ENCODE data around the gene ING3.
"Not testable (repeated sequence)": the region's sequence is repeated elsewhere in the genome, so short reads cannot be mapped to it uniquely, and the experiment has no call there.

The ING3 gene

DNA sequence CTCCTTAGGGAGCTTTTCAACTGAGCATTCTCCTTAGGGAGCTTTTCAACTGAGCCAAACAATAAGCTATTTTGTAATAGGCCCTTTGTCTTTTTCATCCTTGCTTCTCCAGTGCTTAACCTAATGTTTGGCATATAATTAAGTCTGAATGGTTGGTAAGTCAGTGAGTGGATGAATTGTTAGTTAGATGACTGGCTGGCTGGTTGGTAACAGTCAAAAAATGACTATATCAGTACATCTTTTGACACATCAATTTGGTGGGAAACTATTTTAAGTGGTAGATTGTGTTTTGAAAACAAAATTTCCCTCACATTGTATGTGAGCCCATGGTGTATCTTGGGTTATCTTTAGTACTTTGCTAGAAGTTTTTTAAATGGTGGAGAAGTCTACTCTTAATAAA is 16.4 kb downstream of the ING3 start:
- Histone ChIP-seq H3K9ac (ENCODE audit: insufficient read length, low read depth) (no peak overlapping the region), H3K4me3 (ENCODE audit: insufficient read length, low read depth) (no peak overlapping the region), H3K4me1 (ENCODE audit: insufficient read depth, insufficient read length) (no peaks in the 10 kb centered on the region), H3K27me3 (ENCODE audit: insufficient read depth, insufficient read length) (no peaks in the 10 kb centered on the region), H3K36me3 (ENCODE audit: insufficient read depth, insufficient read length, low read length) (peaks cover 44% of the 10 kb centered on the region), H3K9me3 (ENCODE audit: insufficient read depth, low read length) (no peaks in the 10 kb centered on the region)
- DNase-seq (ENCODE audit: low read depth, low spot score), result no peak
- TF ChIP-seq ZNF274 (IDR thresholded peaks at IDR 0.05; ENCODE audit: low read depth, low read length) (no peak), SUZ12 (IDR thresholded peaks at IDR 0.05; ENCODE audit: extremely low read depth, insufficient read depth, insufficient read length) (no peak), YY1 (IDR thresholded peaks at IDR 0.05; ENCODE audit: insufficient read depth, insufficient read length) (no peak)

DNA sequence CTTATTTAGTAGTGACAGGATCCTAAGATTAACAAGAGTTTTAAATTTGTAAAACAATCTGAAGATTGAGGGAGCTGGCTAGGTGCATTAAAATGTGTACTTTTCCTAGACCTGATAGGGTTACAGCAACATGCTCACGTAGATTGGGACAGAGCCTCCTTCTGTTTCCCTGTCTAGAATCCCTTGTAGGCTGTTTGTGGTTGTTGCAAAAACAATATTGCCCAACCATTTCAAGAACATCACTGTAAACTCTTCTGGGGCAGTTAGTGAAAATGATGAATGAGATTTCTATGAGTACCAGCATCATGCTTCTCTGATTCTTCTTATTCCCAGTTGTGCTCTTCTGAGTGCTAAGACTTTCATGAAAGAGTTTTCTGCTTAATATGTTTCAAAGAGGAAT is 23.3 kb downstream of the ING3 start:
- Histone ChIP-seq H3K4me3 (ENCODE audit: insufficient read length, low read depth) (no peak overlapping the region), H3K9ac (ENCODE audit: insufficient read length, low read depth) (no peak overlapping the region), H3K9me3 (ENCODE audit: insufficient read depth, low read length) (no peaks in the 10 kb centered on the region), H3K27me3 (ENCODE audit: insufficient read depth, insufficient read length) (no peaks in the 10 kb centered on the region), H3K4me1 (ENCODE audit: insufficient read depth, insufficient read length) (no peaks in the 10 kb centered on the region), H3K36me3 (ENCODE audit: insufficient read depth, insufficient read length, low read length) (peaks cover 37% of the 10 kb centered on the region)
- no peak for TF ChIP-seq SUZ12 (IDR thresholded peaks at IDR 0.05; ENCODE audit: extremely low read depth, insufficient read depth, insufficient read length)
- TF ChIP-seq ZNF274 (IDR thresholded peaks at IDR 0.05; ENCODE audit: low read depth, low read length), result no peak
- TF ChIP-seq YY1 (IDR thresholded peaks at IDR 0.05; ENCODE audit: insufficient read depth, insufficient read length), result no peak
- DNase-seq (ENCODE audit: low read depth, low spot score), result no peak

DNA sequence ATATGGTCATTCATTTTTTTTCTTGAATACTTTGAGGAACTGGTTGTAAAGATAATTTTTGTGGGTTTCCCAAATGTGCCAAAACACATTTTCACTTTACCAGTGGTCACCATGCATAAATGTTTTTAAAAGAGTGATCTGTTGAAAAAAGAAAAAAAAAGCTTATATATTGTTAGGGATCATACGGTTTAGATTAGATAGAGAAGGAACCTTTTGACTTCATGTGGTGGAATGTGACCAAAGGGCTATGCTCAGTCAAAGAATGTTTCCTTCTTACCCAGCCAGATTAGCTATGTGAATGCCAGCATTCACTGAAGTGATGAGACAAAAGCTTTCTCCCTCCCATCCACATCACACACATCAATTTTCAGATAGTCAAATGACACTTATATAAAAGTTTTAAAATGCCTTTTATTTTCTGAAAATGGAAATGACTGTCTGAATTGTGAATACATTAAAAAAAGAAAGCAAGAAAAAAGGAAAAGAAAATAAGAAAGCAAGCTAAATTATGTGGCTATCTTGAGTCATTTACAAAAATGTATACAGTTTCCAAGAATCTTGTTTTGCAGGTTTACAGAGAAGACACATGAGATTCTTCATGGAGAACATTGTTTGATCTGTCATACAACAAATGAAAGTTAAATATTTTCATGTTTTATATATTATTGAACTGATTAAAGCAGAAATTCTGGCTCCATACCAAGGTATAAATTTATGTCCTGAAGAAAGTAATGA is 29.4 kb downstream of the ING3 start:
- DNase-seq (ENCODE audit: low read depth, low spot score), result no peak
- Histone ChIP-seq H3K9me3 (ENCODE audit: insufficient read depth, low read length) (no peaks in the 10 kb centered on the region), H3K9ac (ENCODE audit: insufficient read length, low read depth) (no peak overlapping the region), H3K36me3 (ENCODE audit: insufficient read depth, insufficient read length, low read length) (peaks cover 4% of the 10 kb centered on the region), H3K4me3 (ENCODE audit: insufficient read length, low read depth) (no peak overlapping the region), H3K27me3 (ENCODE audit: insufficient read depth, insufficient read length) (no peaks in the 10 kb centered on the region), H3K4me1 (ENCODE audit: insufficient read depth, insufficient read length) (no peaks in the 10 kb centered on the region)
- no peak for TF ChIP-seq SUZ12 (IDR thresholded peaks at IDR 0.05; ENCODE audit: extremely low read depth, insufficient read depth, insufficient read length)
- TF ChIP-seq ZNF274 (IDR thresholded peaks at IDR 0.05; ENCODE audit: low read depth, low read length), result no peak
- no peak for TF ChIP-seq YY1 (IDR thresholded peaks at IDR 0.05; ENCODE audit: insufficient read depth, insufficient read length)

DNA sequence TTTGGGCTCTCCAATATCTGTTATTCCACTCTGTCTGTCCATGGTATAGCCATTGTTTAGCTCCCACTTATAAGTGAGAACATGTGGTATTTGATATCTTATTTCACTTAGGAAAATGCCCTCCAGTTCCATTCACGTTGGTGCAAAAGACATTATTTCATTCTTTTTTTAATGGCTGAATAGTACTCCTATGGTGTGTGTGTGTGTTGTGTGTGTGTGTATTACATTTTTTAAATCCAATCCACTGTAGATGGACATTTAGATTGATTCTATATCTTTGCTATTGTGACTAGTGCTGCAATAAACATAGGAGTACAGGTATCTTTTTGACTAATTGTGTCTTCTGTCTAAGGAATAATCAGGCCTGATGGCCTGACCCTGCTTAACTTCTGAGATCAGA is 30.5 kb downstream of the ING3 start:
- Histone ChIP-seq H3K9me3 (ENCODE audit: insufficient read depth, low read length) (no peaks in the 10 kb centered on the region), H3K4me3 (ENCODE audit: insufficient read length, low read depth) (no peak overlapping the region), H3K4me1 (ENCODE audit: insufficient read depth, insufficient read length) (no peaks in the 10 kb centered on the region), H3K9ac (ENCODE audit: insufficient read length, low read depth) (no peak overlapping the region), H3K36me3 (ENCODE audit: insufficient read depth, insufficient read length, low read length) (no peaks in the 10 kb centered on the region), H3K27me3 (ENCODE audit: insufficient read depth, insufficient read length) (no peaks in the 10 kb centered on the region)
- TF ChIP-seq SUZ12 (IDR thresholded peaks at IDR 0.05; ENCODE audit: extremely low read depth, insufficient read depth, insufficient read length) (no peak), ZNF274 (IDR thresholded peaks at IDR 0.05; ENCODE audit: low read depth, low read length) (no peak), YY1 (IDR thresholded peaks at IDR 0.05; ENCODE audit: insufficient read depth, insufficient read length) (no peak)
- DNase-seq (ENCODE audit: low read depth, low spot score), result no peak

DNA sequence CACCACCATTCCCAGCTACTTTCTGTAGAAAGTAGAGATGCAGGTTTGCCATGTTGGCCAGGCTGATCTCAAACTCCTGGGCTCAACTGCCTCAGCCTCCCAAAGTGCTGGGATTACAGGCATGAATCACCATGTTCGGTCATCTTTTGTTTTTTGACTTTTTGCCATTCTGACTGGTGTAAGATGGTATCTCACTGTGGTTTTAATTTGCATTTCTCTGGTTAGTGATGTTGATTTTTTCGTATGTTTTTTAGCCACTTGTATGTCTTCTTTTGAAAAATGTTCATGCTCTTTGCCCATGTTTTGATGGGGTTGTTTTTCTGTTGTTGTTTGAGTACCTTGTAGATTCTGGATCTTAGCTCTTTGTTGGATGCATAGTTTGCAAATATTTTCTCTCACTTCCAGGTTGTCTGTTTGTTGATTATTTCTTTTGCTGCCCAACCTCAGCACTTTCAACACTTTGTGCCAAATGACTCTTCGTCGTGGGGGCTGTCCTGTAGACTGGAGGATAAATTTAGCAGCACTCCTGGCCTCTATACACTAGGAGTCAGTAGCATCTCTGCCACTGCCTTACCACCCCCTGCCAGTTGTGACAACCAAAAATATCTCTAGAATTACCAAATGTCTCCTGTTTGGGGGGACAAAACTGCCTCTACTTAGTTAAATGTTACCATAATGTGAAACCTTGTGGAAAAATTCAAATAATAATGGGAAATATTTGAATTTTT is 31.5 kb downstream of the ING3 start:
- TF ChIP-seq ZNF274 (IDR thresholded peaks at IDR 0.05; ENCODE audit: low read depth, low read length) (no peak), SUZ12 (IDR thresholded peaks at IDR 0.05; ENCODE audit: extremely low read depth, insufficient read depth, insufficient read length) (no peak), YY1 (IDR thresholded peaks at IDR 0.05; ENCODE audit: insufficient read depth, insufficient read length) (no peak)

DNA sequence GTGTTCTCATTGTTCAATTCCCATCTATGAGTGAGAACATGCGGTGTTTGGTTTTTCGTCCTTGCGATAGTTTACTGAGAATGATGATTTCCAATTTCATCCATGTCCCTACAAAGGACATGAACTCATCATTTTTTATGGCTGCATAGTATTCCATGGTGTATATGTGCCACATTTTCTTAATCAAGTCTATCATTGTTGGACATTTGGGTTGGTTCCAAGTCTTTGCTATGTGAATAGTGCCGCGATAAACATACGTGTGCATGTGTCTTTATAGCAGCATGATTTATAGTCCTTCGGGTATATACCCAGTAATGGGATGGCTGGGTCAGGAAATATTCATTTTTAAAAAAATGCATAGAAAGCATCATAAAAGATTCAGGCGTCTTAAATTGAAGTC is 33.0 kb downstream of the ING3 start:
- H3K9me3 ChIP-seq (ENCODE audit: insufficient read depth, low read length); H3K36me3 ChIP-seq (ENCODE audit: insufficient read depth, insufficient read length, low read length); H3K9ac ChIP-seq (ENCODE audit: insufficient read length, low read depth); H3K4me1 ChIP-seq (ENCODE audit: insufficient read depth, insufficient read length); DNase-seq (ENCODE audit: low read depth, low spot score); H3K27me3 ChIP-seq (ENCODE audit: insufficient read depth, insufficient read length); H3K4me3 ChIP-seq (ENCODE audit: insufficient read length, low read depth): not testable (repeated sequence)

More for the DNA sequence above, 31.5 kb downstream of the ING3 start:
- Histone ChIP-seq H3K4me3 (ENCODE audit: insufficient read length, low read depth) (no peak overlapping the region), H3K9ac (ENCODE audit: insufficient read length, low read depth) (no peak overlapping the region), H3K9me3 (ENCODE audit: insufficient read depth, low read length) (no peaks in the 10 kb centered on the region), H3K4me1 (ENCODE audit: insufficient read depth, insufficient read length) (no peaks in the 10 kb centered on the region), H3K27me3 (ENCODE audit: insufficient read depth, insufficient read length) (no peaks in the 10 kb centered on the region), H3K36me3 (ENCODE audit: insufficient read depth, insufficient read length, low read length) (no peaks in the 10 kb centered on the region)
- no peak for DNase-seq (ENCODE audit: low read depth, low spot score)

DNA sequence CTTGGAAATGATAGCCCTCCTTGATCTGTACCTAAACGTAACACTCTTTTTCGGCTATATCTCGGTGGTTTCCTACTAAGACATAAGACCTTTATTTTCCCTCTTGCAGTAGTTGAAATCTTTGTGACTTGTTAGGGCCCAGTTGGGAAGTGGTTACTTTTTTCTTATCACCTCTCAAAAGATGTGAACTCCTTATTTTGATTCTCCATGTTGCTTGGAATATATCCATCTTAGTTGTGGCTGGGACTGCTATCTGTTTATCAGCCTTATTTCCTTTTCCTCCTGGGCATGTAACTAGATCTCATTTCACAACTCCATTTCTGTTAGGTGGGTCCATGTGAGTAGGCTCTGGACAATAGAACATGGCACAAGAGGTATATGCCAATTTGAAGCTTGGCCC is 33.8 kb downstream of the ING3 start:
- DNase-seq (ENCODE audit: low read depth, low spot score), result no peak
- Histone ChIP-seq H3K9ac (ENCODE audit: insufficient read length, low read depth) (no peak overlapping the region), H3K9me3 (ENCODE audit: insufficient read depth, low read length) (no peaks in the 10 kb centered on the region), H3K4me3 (ENCODE audit: insufficient read length, low read depth) (no peak overlapping the region), H3K27me3 (ENCODE audit: insufficient read depth, insufficient read length) (peaks cover 18% of the 10 kb centered on the region), H3K4me1 (ENCODE audit: insufficient read depth, insufficient read length) (no peaks in the 10 kb centered on the region), H3K36me3 (ENCODE audit: insufficient read depth, insufficient read length, low read length) (no peaks in the 10 kb centered on the region)
- no peak for TF ChIP-seq YY1 (IDR thresholded peaks at IDR 0.05; ENCODE audit: insufficient read depth, insufficient read length)
- TF ChIP-seq SUZ12 (IDR thresholded peaks at IDR 0.05; ENCODE audit: extremely low read depth, insufficient read depth, insufficient read length), result no peak
- TF ChIP-seq ZNF274 (IDR thresholded peaks at IDR 0.05; ENCODE audit: low read depth, low read length), result no peak
